ENCODE data around the gene RSPH1.
A peak's percentile ranks its signal among the peaks of the same experiment; 100 is the strongest.

RSPH1 gene

DNA sequence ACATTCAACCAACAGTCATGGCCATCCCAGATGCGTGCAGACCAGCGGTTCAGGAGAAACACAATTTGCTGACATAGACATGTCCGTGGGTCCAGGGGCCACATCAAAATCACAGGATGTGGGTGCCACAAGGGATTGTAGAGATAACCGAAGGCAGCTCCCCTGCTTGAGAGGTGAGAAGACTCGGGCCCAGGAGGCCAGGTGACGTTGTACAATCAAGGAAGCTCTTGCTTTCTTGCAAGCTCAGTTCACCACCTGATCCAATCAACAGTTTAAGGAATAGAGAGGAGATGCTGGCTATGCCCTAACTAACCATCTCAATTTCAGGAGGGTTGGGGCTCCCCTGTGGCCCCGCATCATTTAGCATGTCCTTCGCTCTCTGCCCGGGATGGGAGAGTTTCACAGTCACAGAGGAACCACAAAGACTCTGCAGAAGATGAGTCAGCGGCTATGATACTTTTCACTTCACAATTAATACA lies 72.8 kb downstream of the RSPH1 start:
- TF ChIP-seq EZH2 (IDR thresholded peaks at IDR 0.05; ENCODE audit: borderline replicate concordance, low read depth, low read length, severe bottlenecking): no peak
- TF ChIP-seq, protein P1, sequence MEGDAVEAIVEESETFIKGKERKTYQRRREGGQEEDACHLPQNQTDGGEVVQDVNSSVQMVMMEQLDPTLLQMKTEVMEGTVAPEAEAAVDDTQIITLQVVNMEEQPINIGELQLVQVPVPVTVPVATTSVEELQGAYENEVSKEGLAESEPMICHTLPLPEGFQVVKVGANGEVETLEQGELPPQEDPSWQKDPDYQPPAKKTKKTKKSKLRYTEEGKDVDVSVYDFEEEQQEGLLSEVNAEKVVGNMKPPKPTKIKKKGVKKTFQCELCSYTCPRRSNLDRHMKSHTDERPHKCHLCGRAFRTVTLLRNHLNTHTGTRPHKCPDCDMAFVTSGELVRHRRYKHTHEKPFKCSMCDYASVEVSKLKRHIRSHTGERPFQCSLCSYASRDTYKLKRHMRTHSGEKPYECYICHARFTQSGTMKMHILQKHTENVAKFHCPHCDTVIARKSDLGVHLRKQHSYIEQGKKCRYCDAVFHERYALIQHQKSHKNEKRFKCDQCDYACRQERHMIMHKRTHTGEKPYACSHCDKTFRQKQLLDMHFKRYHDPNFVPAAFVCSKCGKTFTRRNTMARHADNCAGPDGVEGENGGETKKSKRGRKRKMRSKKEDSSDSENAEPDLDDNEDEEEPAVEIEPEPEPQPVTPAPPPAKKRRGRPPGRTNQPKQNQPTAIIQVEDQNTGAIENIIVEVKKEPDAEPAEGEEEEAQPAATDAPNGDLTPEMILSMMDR (IDR thresholded peaks at IDR 0.05; ENCODE audit: borderline replicate concordance, extremely low read depth, low read length, poor library complexity, severe bottlenecking): no peak
- Histone ChIP-seq H3K4me3 (ENCODE audit: low read depth in 1 of 2, low read length in 2 of 2) (peak overlapping the region in 1 of 2 experiments; percentile 16; a peak in 1 of 4 replicates), H3K9me3 (ENCODE audit: insufficient read depth, low read length, severe bottlenecking) (peaks cover 2% of the 10 kb centered on the region), H4K20me1 (ENCODE audit: insufficient read depth, low read length) (no peaks in the 10 kb centered on the region), H3K4me1 (ENCODE audit: insufficient read depth, low read length) (peaks cover 89% of the 10 kb centered on the region), H3K79me2 (ENCODE audit: insufficient read depth, low read length) (peaks cover 25% of the 10 kb centered on the region), H3K4me2 (ENCODE audit: insufficient read depth, low read length) (peak overlapping the region; percentile 61), H3K9ac (ENCODE audit: low read depth, low read length) (peak overlapping the region; percentile 61), H2AFZ (ENCODE audit: low read depth, low read length) (no peak overlapping the region), H3K27me3 (ENCODE audit: insufficient read depth, low read length, poor library complexity) (no peaks in the 10 kb centered on the region), H3K36me3 (ENCODE audit: insufficient read depth, low read length) (peaks cover 78% of the 10 kb centered on the region), H3K27ac (ENCODE audit: low read length) (peak overlapping the region; percentile 94)
- ATAC-seq (ENCODE audit: insufficient read depth, low read depth) (peak; percentile 16), DNase-seq (peak; percentile 76)
